ENCODE results near the gene MYPN.

Gene MYPN

GRCh38 chr10:68096913-68097516, 12.3 kb upstream of the MYPN start:
- DNase-seq, result no peak

GRCh38 chr10:68099736-68100135, 9.6 kb upstream of the MYPN start:
- DNase-seq, result no peak

GRCh38 chr10:68101066-68101465, 8.2 kb upstream of the MYPN start:
- DNase-seq, result no peak

GRCh38 chr10:68103261-68103878, 5.9 kb upstream of the MYPN start:
- no peak for DNase-seq

- no peak for DNase-seq
Observed at GRCh38 chr10:68103901-68104300, 5.4 kb upstream of the MYPN start.

- no peak for DNase-seq
Observed at GRCh38 chr10:68105820-68106219, 3.5 kb upstream of the MYPN start.

- DNase-seq, result no peak
Observed at GRCh38 chr10:68106656-68107055, 2.6 kb upstream of the MYPN start.

- no peak for DNase-seq
Observed at GRCh38 chr10:68107651-68108050, 1.6 kb upstream of the MYPN start.

- no peak for DNase-seq
Observed at GRCh38 chr10:68108051-68108450, 1.2 kb upstream of the MYPN start.

GRCh38 chr10:68108653-68109052, 635 bp upstream of the MYPN start:
- no peak for DNase-seq

GRCh38 chr10:68110027-68110426, 739 bp downstream of the MYPN start:
- DNase-seq, result no peak

GRCh38 chr10:68111584-68111983, 2.3 kb downstream of the MYPN start:
- no peak for DNase-seq

GRCh38 chr10:68112837-68113236, 3.5 kb downstream of the MYPN start:
- DNase-seq, result no peak

GRCh38 chr10:68118657-68119056, 9.4 kb downstream of the MYPN start:
- DNase-seq, result no peak

- no peak for DNase-seq
Observed at GRCh38 chr10:68121020-68121743, 11.9 kb downstream of the MYPN start.

- DNase-seq, result no peak
Observed at GRCh38 chr10:68121852-68122251, 12.6 kb downstream of the MYPN start.

- DNase-seq, result no peak
Observed at GRCh38 chr10:68124718-68125117, 15.4 kb downstream of the MYPN start.

GRCh38 chr10:68125772-68126171, 16.5 kb downstream of the MYPN start:
- peak in 2 of 3 experiments; percentile 3 to 57 for DNase-seq

- DNase-seq, result no peak
Observed at GRCh38 chr10:68128015-68128414, 18.7 kb downstream of the MYPN start.

GRCh38 chr10:68132391-68132790, 23.1 kb downstream of the MYPN start:
- no peak for DNase-seq

GRCh38 chr10:68133523-68133922, 24.2 kb downstream of the MYPN start:
- DNase-seq, result no peak

- no peak for DNase-seq
Observed at GRCh38 chr10:68135362-68135761, 26.1 kb downstream of the MYPN start.

- DNase-seq, result no peak
Observed at GRCh38 chr10:68135922-68136792, 26.9 kb downstream of the MYPN start.

Measured in NCI-H1417 (cell line).